GM18526 (cell line): ENCODE results near the gene CREB3L2.

Source experiments
- POLR2A ChIP-seq: IDR thresholded peaks from 3 replicates; pipeline ENCODE4 v1.6.1; 2011; ENCODE audit not compliant: insufficient read length; ENCODE audit errors: extremely low read depth

The CREB3L2 gene

DNA sequence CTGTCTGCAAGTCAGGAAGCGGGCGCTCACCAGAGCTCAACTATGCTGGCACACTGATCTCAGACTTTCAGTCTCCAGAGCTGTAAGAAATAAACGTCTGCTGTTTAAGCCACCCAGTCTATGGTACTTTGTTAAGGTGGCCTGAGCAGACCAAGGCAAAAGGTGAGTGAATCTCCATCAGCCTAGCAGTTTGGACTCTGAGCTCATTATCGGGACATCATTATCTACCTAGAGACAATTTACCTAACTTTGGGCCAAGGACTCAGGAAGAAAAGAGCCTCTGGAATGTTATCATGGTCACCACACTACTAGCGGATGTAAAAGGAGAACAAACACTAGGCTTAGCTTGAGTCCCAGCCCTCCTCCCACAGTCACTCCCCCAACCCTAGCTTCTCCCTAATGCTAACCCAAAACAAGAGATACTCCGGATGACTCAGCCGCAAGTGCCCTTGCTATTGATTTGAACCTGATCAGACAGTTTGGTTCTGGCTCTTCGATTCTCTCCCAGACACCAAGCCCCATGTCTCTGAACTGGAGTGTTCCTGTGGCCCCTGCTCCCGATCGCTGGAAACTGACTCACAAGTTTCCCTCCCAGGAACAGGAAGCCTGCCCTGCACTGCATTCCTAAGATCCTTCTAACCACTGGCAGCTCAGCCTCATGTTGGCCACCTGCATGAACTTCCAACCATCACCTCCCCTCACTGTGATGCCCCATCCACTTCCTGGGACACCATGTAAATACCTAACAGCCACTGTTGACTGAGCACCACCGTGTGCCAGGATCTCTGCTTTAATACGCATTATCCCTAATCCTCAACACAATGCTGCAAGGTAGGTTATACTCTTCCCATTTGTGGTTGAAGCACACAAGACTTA, 34.5 kb downstream of the CREB3L2 start:
- TF ChIP-seq POLR2A: no peak

GRCh38 chr7:137966641-137967142, 35.2 kb downstream of the CREB3L2 start:
- TF ChIP-seq POLR2A: no peak

DNA sequence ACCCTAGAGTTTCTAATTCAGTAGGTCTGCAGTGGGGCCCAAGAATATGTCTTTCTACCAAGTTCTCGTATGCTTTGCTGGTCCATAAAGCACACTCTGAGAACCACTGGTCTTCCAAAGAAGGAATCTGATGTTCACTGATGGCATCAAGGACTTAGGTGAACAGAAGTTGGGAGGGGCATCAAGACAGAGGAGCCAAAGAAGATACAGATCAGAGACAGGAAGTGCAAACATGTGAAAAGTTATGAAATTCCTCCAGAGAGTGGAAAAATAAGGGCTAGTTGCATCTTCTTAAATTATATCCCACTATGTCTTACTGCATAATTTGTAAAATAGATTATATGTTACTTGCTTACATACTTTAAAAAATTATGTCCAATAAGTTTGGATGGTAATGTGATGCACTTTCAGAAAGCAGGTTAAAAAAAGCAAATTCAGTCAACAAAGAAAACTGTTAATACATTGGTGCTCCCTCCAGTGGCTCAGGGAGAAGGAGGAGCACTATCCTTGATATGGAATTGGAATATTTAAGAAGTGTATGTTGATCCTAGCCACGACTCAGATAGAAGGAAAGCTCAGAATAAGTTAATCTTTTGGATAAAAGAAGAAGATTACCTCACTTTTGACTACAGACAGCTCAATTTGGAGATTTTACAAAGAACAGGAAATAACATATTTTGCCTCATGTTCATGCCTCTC, 35.8 kb downstream of the CREB3L2 start:
- TF ChIP-seq POLR2A: no peak

GRCh38 chr7:137964824-137965545, 36.9 kb downstream of the CREB3L2 start:
- no peak for TF ChIP-seq POLR2A

DNA sequence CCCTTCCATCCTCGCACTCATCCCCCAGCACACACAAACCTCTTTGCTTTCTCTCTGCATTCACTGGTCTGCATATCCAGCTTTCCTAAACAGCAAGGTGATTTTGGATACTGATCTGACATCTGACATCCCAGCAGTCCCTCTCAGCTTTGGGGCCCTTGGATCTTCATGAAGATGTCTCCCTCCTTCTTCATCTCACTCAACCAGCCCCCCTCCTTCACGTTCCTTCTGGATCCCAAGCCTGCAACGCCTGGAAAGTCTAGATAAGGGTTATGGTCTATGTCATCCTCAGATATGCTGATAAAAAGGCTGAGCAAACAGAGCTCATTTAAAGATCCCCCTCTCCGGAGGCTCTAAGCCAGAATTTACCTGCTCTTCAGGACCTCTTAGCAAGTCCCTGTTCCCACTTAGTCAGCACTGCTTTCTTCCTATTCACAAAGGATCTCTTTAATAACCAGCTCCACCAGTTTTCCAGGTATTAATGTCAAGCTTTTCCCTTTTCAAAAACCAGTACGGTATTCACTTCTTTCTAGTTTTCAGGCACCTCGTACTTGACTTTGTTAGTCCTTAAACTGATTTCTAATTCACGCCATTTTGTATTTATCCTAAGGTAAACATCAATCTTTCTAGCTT, 38.9 kb downstream of the CREB3L2 start:
- no peak for TF ChIP-seq POLR2A

DNA sequence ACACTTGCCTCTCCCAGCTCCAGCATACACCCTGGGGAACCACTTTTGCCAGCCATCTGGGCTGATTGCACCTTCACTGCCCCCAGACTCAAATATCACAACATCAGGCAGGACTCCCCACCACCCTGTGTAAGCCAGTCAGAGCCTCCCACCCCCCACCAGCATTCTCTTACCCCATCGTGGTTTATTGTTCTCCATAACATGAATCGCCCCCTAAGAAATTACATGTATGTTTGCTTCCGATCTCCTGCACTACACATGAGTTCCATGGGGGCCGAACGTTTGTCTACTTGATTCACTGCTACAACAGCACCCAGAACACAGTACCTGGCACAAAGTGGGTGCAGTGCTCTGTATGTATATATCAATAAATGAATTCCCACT, 39.4 kb downstream of the CREB3L2 start:
- TF ChIP-seq POLR2A: no peak

DNA sequence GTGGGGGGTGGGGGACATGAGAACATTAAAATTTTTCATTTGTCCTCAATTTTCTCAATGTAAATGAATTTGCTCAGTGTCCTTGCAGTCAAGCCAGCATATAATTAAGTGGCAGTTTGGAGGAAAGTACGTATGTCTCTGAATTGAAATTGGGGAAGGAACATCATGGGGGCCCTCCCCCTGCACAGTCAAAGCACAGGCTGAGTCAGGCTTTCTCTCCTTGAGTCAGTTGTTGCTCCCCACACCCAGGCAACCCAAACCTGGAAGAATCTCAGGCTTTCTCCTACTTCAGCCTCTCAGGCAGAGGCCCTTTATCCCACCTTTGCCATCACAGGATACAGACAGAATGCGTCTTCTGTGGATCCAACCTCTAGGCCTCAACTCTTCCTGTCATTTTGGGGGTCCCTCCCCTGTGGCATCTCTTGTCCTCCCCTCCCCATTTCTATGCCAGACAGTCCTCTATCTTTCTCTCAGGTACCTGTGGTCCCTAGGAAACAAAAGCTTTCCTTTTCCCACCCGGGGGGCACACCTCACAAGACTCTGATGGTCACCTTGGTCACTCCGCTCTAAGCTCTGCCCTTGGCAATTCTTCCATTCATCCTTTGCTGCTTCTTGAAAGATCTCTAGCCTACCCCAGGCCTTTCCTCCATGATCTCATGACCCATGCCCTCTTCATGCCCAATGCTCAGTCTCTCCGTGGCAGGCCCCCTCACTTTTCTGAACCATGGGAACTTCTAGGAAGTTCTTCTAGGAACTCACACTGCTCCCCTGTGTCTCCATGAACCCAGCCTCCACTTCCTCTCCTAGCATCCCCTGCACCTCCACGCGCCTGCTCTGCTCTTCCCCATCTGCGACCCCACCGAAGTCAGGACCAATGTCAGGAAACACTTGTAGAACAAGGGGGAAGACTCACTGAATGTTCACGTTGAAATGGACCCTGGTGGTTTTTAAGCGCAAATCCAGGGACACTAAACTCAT, 40.4 kb downstream of the CREB3L2 start:
- TF ChIP-seq POLR2A: no peak

GRCh38 chr7:137960020-137960419, 41.9 kb downstream of the CREB3L2 start:
- TF ChIP-seq POLR2A: no peak

- no peak for TF ChIP-seq POLR2A
Measured at GRCh38 chr7:137958470-137959431, 43.1 kb downstream of the CREB3L2 start.

DNA sequence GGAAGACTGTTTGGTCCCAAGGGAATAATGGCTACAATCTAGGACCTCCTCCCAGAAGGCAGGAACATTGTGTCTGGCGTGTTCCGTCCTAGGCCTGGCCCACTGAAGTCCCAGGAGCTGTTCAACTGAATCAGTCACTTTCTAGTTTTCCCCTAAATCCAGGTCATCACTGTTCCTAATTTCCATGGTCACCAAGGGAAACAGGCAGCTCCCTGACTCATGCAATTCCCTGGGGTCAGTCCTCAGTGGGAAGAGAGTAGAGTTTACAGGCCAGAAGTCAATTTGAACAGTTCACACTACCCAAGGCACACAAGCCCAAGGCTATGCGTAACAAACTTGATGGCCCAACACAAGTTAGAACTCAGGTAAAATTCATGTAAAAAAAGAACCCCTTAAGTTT, 44.0 kb downstream of the CREB3L2 start:
- no peak for TF ChIP-seq POLR2A

GRCh38 chr7:137956591-137956990, 45.3 kb downstream of the CREB3L2 start:
- no peak for TF ChIP-seq POLR2A

DNA sequence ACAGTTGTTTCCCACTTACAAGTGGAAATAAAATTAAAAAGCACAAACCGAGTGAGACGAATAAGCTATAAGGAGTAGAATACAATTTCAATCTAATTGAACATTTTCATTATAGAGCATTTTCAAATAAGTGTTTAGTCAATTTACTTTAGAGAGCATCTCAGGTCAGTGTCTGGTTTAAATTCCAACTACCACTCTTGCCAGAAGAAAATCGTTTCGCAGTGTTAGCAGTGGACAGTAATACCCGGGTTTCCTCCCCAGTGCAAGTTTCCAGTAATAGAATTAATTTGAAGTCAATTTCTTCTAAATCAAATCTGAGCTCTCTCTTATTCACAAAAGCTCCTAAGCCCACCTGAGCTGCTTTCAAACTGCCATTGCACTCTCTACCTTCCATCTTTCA, 45.7 kb downstream of the CREB3L2 start:
- no peak for TF ChIP-seq POLR2A

DNA sequence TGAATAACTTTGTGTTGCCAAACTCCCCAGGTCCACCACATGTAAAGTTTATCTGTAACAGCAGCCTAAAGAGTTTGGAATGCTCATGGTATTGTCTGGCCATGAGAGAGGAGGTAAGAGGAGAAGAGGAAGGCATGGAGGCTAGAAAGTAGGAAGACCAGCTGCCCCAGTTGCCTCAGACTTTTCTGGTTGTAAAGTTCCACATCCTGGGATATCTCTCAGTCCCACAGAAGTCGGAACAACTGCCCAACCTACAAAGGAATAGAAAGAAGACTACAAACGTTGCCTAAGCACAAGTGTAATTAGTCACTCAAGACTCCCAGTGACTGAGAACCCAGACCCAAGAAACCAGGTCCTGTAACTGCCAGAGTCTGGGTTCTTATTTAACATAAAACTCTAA, 47.3 kb downstream of the CREB3L2 start:
- TF ChIP-seq POLR2A: no peak
